ENCODE measurements around the gene SOWAHD. TPM values are rescaled to one million over a fixed set of nuclear protein-coding genes. Genes with fewer than 3 reads are reported as not detected.

Gene SOWAHD
- total and polyA plus RNA-seq, 2 donors (not counting 1 experiment from before 2014, with no cell fraction given) = 3.8 to 14.9 TPM

- Histone ChIP-seq H3K9ac (ENCODE audit: low read length) (peak overlapping the region; percentile 88), H3K27me3 (replicated peaks in 1 of 4; ENCODE audit: control extremely low read depth in 1 of 4, control insufficient read depth in 3 of 4, insufficient read depth in 4 of 4, low read length in 3 of 4) (no peaks in the 10 kb centered on the region), H3K27ac (ENCODE audit: low read length in 2 of 2) (peak overlapping the region; percentile 96), H3K4me1 (ENCODE audit: control insufficient read depth in 2 of 2, insufficient read depth in 2 of 2, low read length in 2 of 2) (peaks cover 16 to 35% of the 10 kb centered on the region in 2 donors), H3K4me3 (ENCODE audit: control extremely low read depth in 1 of 5, extremely low read depth in 1 of 5, insufficient read depth in 1 of 5, low read depth in 2 of 5, low read length in 4 of 5) (peak overlapping the region; percentile 72 to 95 (median 75)), H3K4me2 (replicated peaks; ENCODE audit: low read depth, low read length, poor library complexity, severe bottlenecking) (peak overlapping the region; percentile 75), H2AFZ (ENCODE audit: insufficient read depth, low read depth, low read length, poor library complexity, severe bottlenecking) (peak overlapping the region; percentile 79), H3K36me3 (replicated peaks in 1 of 2; ENCODE audit: control extremely low read depth in 1 of 2, control insufficient read depth in 1 of 2, extremely low read depth in 1 of 2, insufficient read depth in 2 of 2, low read length in 1 of 2) (peaks cover 0 to 27% of the 10 kb centered on the region in 2 experiments), H4K20me1 (ENCODE audit: control insufficient read depth, insufficient read depth, low read length, poor library complexity, severe bottlenecking) (peaks cover 24% of the 10 kb centered on the region), H3K9me3 (ENCODE audit: control extremely low read depth in 1 of 3, control insufficient read depth in 2 of 3, insufficient read depth in 1 of 3, low read length in 2 of 3) (no peaks in the 10 kb centered on the region), H3K79me2 (ENCODE audit: control insufficient read depth, insufficient read depth, low read length) (peaks cover 36% of the 10 kb centered on the region)
- POLR2A ChIA-PET = interaction anchor here (0.5 to 2.4 kb wide), 15 partner anchors 12 to 323 kb away, joined by 3 to 12 read pairs (median 5); partner anchors contain the start of genes NDUFA1, NKRF, RNF113A and SEPTIN6
- no peaks in the 10 kb centered on the region for H3K27me3 Mint-ChIP-seq
- no peaks in the 10 kb centered on the region for H3K9me3 Mint-ChIP-seq (ENCODE audit: insufficient read depth)
- peak overlapping the region; percentile 96 for H3K27ac Mint-ChIP-seq
- peak overlapping the region; percentile 96 for H3K4me3 Mint-ChIP-seq
- TF ChIP-seq, protein P1, sequence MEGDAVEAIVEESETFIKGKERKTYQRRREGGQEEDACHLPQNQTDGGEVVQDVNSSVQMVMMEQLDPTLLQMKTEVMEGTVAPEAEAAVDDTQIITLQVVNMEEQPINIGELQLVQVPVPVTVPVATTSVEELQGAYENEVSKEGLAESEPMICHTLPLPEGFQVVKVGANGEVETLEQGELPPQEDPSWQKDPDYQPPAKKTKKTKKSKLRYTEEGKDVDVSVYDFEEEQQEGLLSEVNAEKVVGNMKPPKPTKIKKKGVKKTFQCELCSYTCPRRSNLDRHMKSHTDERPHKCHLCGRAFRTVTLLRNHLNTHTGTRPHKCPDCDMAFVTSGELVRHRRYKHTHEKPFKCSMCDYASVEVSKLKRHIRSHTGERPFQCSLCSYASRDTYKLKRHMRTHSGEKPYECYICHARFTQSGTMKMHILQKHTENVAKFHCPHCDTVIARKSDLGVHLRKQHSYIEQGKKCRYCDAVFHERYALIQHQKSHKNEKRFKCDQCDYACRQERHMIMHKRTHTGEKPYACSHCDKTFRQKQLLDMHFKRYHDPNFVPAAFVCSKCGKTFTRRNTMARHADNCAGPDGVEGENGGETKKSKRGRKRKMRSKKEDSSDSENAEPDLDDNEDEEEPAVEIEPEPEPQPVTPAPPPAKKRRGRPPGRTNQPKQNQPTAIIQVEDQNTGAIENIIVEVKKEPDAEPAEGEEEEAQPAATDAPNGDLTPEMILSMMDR (IDR thresholded peaks at IDR 0.05) = no peak
- no peak for TF ChIP-seq EZH2 (IDR thresholded peaks at IDR 0.05; ENCODE audit: borderline replicate concordance, insufficient read depth, low read depth, low read length, poor library complexity, severe bottlenecking)
- 0% methylated on average over 31 of the region's 31 CpGs for WGBS (ENCODE audit: insufficient coverage)
- ATAC-seq (ENCODE audit: low read depth) = peak; percentile 26
- no peak for DNase-seq
- CTCF ChIA-PET = interaction anchor here (0.8 to 1.8 kb wide), 7 partner anchors 32 to 309 kb away, joined by 3 to 6 read pairs (median 3); partner anchors contain the start of genes SEPTIN6, SOWAHD and UPF3B
- intact Hi-C loops (cut with micrococcal nuclease) = loop anchor here (1.0 to 5.0 kb wide), 7 partner anchors 30 to 322 kb away; partner anchors contain the start of genes NDUFA1, NKAP, NKRF and RNF113A
- peaks cover 36% of the 10 kb centered on the region for H3K4me1 Mint-ChIP-seq
Observed at GRCh38 chrX:119790977-119791436, 32.6 kb downstream of the SOWAHD start.

Data from B cell (primary cell).